Upper lobe of left lung (tissue), 6 donors: ENCODE measurements around the gene NLRP1. TPM values are rescaled to one million over a fixed set of nuclear protein-coding genes. Genes with fewer than 3 reads are reported as not detected.

Source experiments
- ATAC-seq, 2 donors: fragments of 200-7000 bp; cut with Tn5 transposase; one replicate each; pipeline ENCODE4 v1.9.1; 2022; ENCODE audit warnings: mild to moderate bottlenecking in 2 of 2, moderate library complexity in 2 of 2; ENCODE audit not compliant: low FRiP score in 2 of 2
- DNase-seq, 2 donors: peaks; one replicate each; pipeline ENCODE4 v3.0.0-alpha.2; 2019 to 2020
- H3K27ac ChIP-seq, 4 donors: fragments of 200-600 bp; sonication (generic); one replicate each; pipeline ENCODE4 v1.5.1; 2016 to 2019
- H3K27me3 ChIP-seq, 4 donors: fragments of 200-600 bp; sonication (generic); one replicate each; pipeline ENCODE4 v1.5.1; 2017 to 2019
- H3K36me3 ChIP-seq, 4 donors: fragments of 200-600 bp; sonication (generic); one replicate each; pipeline ENCODE4 v1.5.1; 2016 to 2019
- H3K4me1 ChIP-seq, 4 donors: fragments of 200-600 bp; sonication (generic); one replicate each; pipeline ENCODE4 v1.5.1; 2018 to 2019
- H3K4me3 ChIP-seq, 4 donors: fragments of 200-600 bp; sonication (generic); one replicate each; pipeline ENCODE4 v1.5.1; 2017 to 2019; ENCODE audit warnings: mild to moderate bottlenecking in 2 of 4, moderate library complexity in 1 of 4
- H3K9me3 ChIP-seq, 4 donors: fragments of 200-600 bp; sonication (generic); one replicate each; pipeline ENCODE4 v1.5.1; 2018 to 2019
- CTCF ChIP-seq, 6 experiments: fragments of 450-650 bp in 4 of 6; fragments of 200-600 bp in 2 of 6; sonication (generic) in 2 of 6; IDR thresholded peaks; one replicate each; pipeline ENCODE4 v1.5.1; 2016 to 2019; ENCODE audit warnings: antibody characterized with exemption in 6 of 6
- EP300 ChIP-seq, 4 donors: sonication (generic); formaldehyde crosslinking; IDR thresholded peaks; one replicate each; pipeline ENCODE4 v1.5.1; 2017; ENCODE audit warnings: antibody characterized with exemption in 4 of 4, control low read depth in 2 of 4
- POLR2A ChIP-seq, 4 donors: fragments of 450-650 bp; IDR thresholded peaks; one replicate each; pipeline ENCODE4 v1.5.1; 2016 to 2017; ENCODE audit warnings: antibody characterized with exemption in 4 of 4, mild to moderate bottlenecking in 2 of 4
- POLR2AphosphoS5 ChIP-seq, 2 donors: sonication (generic); formaldehyde crosslinking; IDR thresholded peaks; one replicate each; pipeline ENCODE4 v1.5.1; 2017; ENCODE audit warnings: antibody characterized with exemption in 2 of 2
- WGBS, 2 donors: methylation state at CpG; one replicate each; pipeline ENCODE4 v1.1.5; 2017 to 2018; 5-methylcytosine and 5-hydroxymethylcytosine counted together
- total RNA-seq, 6 donors: library from RNA; depleted of rRNA in 4 of 6; stranded (reverse); fragments of >200 nt in 4 of 6; gene quantifications; one replicate each; pipeline versions ENCODE4 v1.1.0 to v1.2.1, GENCODE V29; 2016 to 2021
- donor health status: DM: no; HTN: no; CAD: no; lungs with moderate emphysema.
- donor health status: DM: no; HTN: yes; CAD: no; lungs with severe emphysema.

The NLRP1 gene
- total RNA-seq, 6 donors from 2014 or later = 24.3 to 137 (median 41.5) TPM

- Histone ChIP-seq H3K9me3 (no peaks in the 10 kb centered on the region), H3K36me3 (peaks cover 0 to 36% (median 13%) of the 10 kb centered on the region in 4 donors), H3K27ac (no peak overlapping the region), H3K27me3 (no peaks in the 10 kb centered on the region), H3K4me3 (no peak overlapping the region), H3K4me1 (peaks cover 0 to 4% (median 0%) of the 10 kb centered on the region in 4 donors)
- ATAC-seq (no peak), DNase-seq (no peak)
- 88 to 99% methylated on average over 12 to 16 of the region's 16 CpGs for WGBS, 2 donors
- TF ChIP-seq CTCF (IDR thresholded peaks at IDR 0.05) = no peak
- no peak for TF ChIP-seq POLR2A (IDR thresholded peaks at IDR 0.05)
- no peak for TF ChIP-seq EP300 (IDR thresholded peaks at IDR 0.05)
- no peak for TF ChIP-seq POLR2AphosphoS5 (IDR thresholded peaks at IDR 0.05)
Measured at GRCh38 chr17:5558815-5559785, 25.2 kb downstream of the NLRP1 start.

- Histone ChIP-seq H3K27ac (no peak overlapping the region), H3K9me3 (no peaks in the 10 kb centered on the region), H3K36me3 (peaks cover 0 to 43% (median 18%) of the 10 kb centered on the region in 4 donors), H3K27me3 (no peaks in the 10 kb centered on the region), H3K4me3 (no peak overlapping the region), H3K4me1 (peaks cover 0 to 4% (median 0%) of the 10 kb centered on the region in 4 donors)
- no peak for TF ChIP-seq POLR2AphosphoS5 (IDR thresholded peaks at IDR 0.05)
- no peak for TF ChIP-seq POLR2A (IDR thresholded peaks at IDR 0.05)
- DNase-seq (no peak), ATAC-seq (no peak)
- 78 to 82% methylated on average over 4 to 6 of the region's 6 CpGs for WGBS, 2 donors
Measured at GRCh38 chr17:5557990-5558389, 26.3 kb downstream of the NLRP1 start.

GRCh38 chr17:5557485-5557884 is 26.8 kb downstream of the NLRP1 start:
- Histone ChIP-seq H3K27ac (no peak overlapping the region), H3K4me3 (no peak overlapping the region)
- peak in 1 of 2 donors; percentile 53 for ATAC-seq

GRCh38 chr17:5555254-5555653 is 29.1 kb downstream of the NLRP1 start:
- Histone ChIP-seq H3K27me3 (no peaks in the 10 kb centered on the region), H3K9me3 (no peaks in the 10 kb centered on the region), H3K27ac (no peak overlapping the region), H3K4me1 (peaks cover 0 to 4% (median 0%) of the 10 kb centered on the region in 4 donors), H3K4me3 (no peak overlapping the region), H3K36me3 (peaks cover 0 to 57% (median 21%) of the 10 kb centered on the region in 4 donors)
- WGBS, 2 donors = 51 to 56% methylated on average over 3 of the region's 3 CpGs
- no peak for TF ChIP-seq EP300 (IDR thresholded peaks at IDR 0.05)
- no peak for TF ChIP-seq POLR2AphosphoS5 (IDR thresholded peaks at IDR 0.05)
- no peak for TF ChIP-seq CTCF (IDR thresholded peaks at IDR 0.05)
- no peak for TF ChIP-seq POLR2A (IDR thresholded peaks at IDR 0.05)
- DNase-seq (no peak), ATAC-seq (no peak)

More at GRCh38 chr17:5557485-5557884, 26.8 kb downstream of the NLRP1 start:
- DNase-seq = no peak
- no peak for TF ChIP-seq POLR2A (IDR thresholded peaks at IDR 0.05)
- TF ChIP-seq POLR2AphosphoS5 (IDR thresholded peaks at IDR 0.05) = no peak
- TF ChIP-seq EP300 (IDR thresholded peaks at IDR 0.05) = no peak
- 68 to 79% methylated on average over 8 of the region's 8 CpGs for WGBS, 2 donors
- Histone ChIP-seq H3K36me3 (peaks cover 0 to 49% (median 21%) of the 10 kb centered on the region in 4 donors), H3K27me3 (no peaks in the 10 kb centered on the region), H3K9me3 (no peaks in the 10 kb centered on the region), H3K4me1 (peaks cover 0 to 4% (median 0%) of the 10 kb centered on the region in 4 donors)

- H3K36me3 ChIP-seq = peaks cover 0 to 56% (median 13%) of the 10 kb centered on the region in 4 donors
- ATAC-seq = peak; percentile 19 to 61
Measured at GRCh38 chr17:5553479-5553878, 30.8 kb downstream of the NLRP1 start.

More at GRCh38 chr17:5553479-5553878, 30.8 kb downstream of the NLRP1 start:
- Histone ChIP-seq H3K27me3 (no peaks in the 10 kb centered on the region), H3K27ac (no peak overlapping the region), H3K4me3 (no peak overlapping the region), H3K4me1 (peaks cover 0 to 4% (median 0%) of the 10 kb centered on the region in 4 donors), H3K9me3 (no peaks in the 10 kb centered on the region)
- no peak for DNase-seq
- no peak for TF ChIP-seq CTCF (IDR thresholded peaks at IDR 0.05)
- TF ChIP-seq EP300 (IDR thresholded peaks at IDR 0.05) = no peak
- no peak for TF ChIP-seq POLR2A (IDR thresholded peaks at IDR 0.05)
- TF ChIP-seq POLR2AphosphoS5 (IDR thresholded peaks at IDR 0.05) = no peak
- 71 to 91% methylated on average over 3 of the region's 3 CpGs for WGBS, 2 donors
